HG02970 (cell line): ENCODE data around the gene RBM45.

Experiments used
- ATAC-seq: cut with Tn5 transposase; IDR thresholded peaks from one replicate; pipeline ENCODE4 v1.9.1; 2021; ENCODE audit warnings: mild to moderate bottlenecking, moderate library complexity, moderate number of reproducible peaks; ENCODE audit not compliant: unreplicated experiment, low FRiP score

The RBM45 gene

DNA sequence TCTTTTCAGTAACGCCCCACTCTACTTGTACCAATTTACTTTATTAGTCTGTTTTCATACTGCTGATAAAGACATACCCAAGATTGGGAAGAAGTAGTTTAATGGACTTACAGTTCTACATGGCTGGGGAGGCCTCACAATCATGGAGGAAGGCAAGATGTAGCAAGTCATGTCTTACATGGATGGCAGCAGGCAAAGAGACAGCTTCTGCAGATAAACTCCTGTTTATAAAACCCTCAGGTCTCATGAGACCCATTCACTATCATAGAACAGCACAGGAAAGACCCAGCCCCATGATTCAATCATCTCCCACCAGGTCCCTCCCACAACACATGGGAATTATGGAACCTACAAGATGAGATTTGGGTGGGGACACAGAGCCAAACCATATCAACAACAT is 43.3 kb downstream of the RBM45 start:
- ATAC-seq, result no peak

DNA sequence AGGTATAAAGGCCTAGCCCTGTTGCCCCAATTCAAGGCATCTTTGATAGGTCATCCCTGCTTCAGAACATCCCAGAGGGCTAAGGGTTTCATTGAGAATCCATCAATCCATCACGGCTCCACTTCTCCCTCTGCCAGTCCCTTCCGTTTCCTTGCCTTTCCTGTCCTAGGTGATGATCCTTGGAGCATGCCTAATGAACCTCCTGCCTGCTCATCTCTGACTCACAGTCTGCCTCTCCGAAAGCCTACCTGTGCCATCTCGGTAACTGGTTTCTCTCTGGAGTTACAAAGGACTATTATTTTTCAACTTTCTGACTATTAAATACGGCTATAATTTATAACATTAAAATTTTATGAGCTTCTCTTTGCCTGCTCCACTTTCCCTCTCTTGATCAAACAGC is 45.3 kb downstream of the RBM45 start:
- no peak for ATAC-seq

DNA sequence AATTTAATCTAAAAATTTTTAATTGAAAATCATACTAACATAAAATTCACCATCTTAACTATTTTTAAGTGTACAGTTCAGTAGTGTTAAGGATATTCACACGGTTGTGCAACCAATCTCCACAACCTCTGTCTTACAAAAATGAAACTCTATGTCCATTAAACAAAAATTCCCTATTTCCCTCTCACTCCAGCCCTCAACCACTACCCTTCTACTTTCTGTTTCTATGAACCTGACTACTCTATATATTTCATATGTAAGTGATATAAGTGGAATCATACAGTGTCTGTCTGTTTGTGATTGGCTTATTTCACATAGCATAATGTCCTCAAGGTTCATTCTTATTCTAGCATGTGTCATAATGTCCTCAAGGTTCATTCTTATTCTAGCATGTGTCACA is 47.7 kb downstream of the RBM45 start:
- no peak for ATAC-seq

DNA sequence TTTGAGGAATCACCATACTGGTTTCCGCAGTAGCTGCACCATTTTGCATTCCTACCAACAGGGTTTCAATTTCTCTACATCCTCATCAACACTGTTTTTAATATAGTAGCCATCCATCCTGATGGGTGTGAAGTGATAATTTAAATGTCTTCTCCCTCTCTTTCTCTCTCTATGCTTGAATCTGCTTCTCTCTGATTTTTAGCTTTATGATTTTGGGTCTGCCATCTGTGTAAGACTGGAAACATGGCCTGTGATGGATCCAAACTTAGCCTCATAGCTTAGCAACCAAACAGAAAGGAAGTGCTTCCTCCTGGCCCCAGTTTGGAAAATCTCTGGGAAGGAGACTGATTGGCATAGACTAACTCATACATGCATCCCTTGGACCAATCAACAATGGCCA is 48.4 kb downstream of the RBM45 start:
- no peak for ATAC-seq

DNA sequence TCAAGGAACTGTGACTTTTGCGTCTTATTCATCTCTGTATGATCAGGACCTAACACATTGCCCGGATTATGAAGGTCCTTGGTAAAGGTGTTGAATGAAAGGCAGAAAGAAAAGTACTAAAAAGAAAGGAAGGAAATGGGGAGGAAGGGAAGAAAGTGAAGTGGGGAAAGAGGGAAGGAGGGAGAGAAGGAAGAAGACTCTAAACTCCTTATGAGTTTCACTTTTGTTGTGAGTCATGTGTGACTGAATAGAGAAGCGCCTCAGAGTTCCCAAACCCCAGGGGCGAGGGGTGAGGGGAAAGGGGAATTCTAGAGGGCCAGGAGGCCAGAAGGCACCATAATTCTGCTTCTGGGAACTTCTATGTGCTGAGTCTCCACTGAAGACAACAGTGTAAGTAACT is 51.2 kb downstream of the RBM45 start:
- no peak for ATAC-seq

DNA sequence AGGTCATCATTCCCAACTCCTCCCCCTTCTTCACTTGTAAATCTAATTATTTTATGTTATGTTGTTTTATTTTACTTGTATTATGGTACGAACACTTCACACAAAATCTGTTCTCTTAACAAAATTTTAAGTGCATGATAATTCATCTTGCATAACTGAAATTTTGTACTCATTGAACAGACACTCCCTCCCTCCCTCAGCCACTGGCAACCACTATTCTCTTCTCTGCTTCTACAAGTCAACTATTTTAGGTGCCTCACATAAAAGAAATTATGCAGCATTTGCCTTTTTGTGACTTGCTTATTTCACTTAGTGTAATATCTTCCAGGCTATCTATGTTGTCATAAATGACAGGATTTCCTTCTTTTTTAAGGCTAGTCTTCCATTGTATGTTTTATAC is 51.7 kb downstream of the RBM45 start:
- ATAC-seq, result no peak

DNA sequence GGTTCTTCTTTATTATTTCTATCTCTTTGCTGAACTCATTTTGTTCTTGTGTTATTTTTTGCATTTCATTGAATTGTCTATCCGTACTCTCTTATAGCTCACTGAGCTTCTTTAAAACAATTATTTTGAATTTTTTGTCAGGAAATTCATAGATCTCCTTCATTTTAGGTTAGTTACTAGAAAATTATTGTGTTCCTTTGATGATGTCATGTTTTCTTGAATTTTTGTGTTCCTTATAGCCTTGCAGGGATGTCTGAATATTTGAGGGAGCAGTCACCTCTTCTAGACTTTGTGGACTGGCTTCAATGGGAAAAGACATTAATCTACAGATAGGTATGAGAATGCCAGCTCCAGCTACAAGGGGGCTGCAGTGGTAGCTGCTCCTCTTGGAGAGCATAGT is 61.4 kb downstream of the RBM45 start:
- no peak for ATAC-seq

DNA sequence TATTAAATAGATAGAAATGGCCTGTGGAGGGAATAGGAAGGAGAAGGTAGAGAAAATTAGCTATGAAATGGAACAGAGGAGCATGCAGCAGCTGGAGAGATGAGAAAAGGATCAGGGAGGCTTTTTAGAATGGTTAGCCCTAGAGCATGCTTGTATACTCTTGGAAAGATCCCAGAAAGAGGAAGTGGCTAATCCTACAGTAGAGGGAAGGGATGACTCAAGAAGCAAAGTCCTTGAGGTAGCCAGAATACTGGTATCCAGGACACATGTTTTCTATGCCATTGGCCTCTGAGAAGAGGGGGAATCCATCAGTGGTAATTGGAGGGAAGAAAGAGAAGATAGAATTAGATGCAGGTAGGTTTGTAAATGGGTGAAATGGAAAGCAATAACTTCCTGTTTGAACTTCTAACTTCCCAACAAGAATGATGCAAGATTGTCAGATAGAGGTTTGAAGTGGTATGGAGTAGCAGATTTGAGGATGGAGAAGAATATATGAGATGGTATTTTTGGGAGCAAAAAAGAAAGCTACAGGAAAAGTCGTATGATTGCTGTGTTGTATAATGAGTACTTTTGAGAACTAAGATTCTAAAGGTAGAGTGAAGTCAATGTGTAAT is 64.9 kb downstream of the RBM45 start:
- no peak for ATAC-seq
